ENCODE measurements around the gene SCARF2. TPM values are rescaled to one million over a fixed set of nuclear protein-coding genes. Genes with fewer than 3 reads are reported as not detected.

SCARF2 gene
- total RNA-seq, 1 experiment from 2014 or later, result 10.8 TPM

GRCh38 chr22:20438678-20439492 lies 1.3 kb upstream of the SCARF2 start:
- Histone ChIP-seq H3K56ac (ENCODE audit: insufficient read length, low read depth, low read length) (no peak overlapping the region), H3K14ac (ENCODE audit: insufficient read depth, low read length) (no peak overlapping the region), H3K4ac (ENCODE audit: low read depth, low read length) (no peak overlapping the region), H3K9ac (ENCODE audit: extremely low read depth, insufficient read length, low read length) (no peak overlapping the region), H3K4me1 (ENCODE audit: insufficient read depth, low read length) (0 out of 2 replicates have a peak, but pooled peaks cover 2% of the 10 kb centered on the region), H3K79me2 (ENCODE audit: insufficient read depth, low read length) (no peaks in the 10 kb centered on the region), H2BK120ac (ENCODE audit: low read depth, low read length, poor library complexity, severe bottlenecking) (no peak overlapping the region), H2BK5ac (ENCODE audit: insufficient read length, low read length) (no peak overlapping the region), H4K91ac (ENCODE audit: insufficient read length, low read depth, low read length) (no peak overlapping the region), H2AFZ (ENCODE audit: low read length) (no peak overlapping the region), H3K23me2 (ENCODE audit: insufficient read length, low read depth, low read length, poor library complexity, severe bottlenecking) (peaks cover 17% of the 10 kb centered on the region), H2BK20ac (ENCODE audit: low read depth, low read length, poor library complexity, severe bottlenecking) (no peak overlapping the region), H3T11ph (ENCODE audit: low read length) (no peak overlapping the region), H3K23ac (ENCODE audit: insufficient read length, low read depth, low read length) (no peak overlapping the region), H3K4me2 (ENCODE audit: insufficient read depth, insufficient read length, low read length) (peak overlapping the region; percentile 52), H3K18ac (ENCODE audit: insufficient read length, low read depth, low read length) (no peak overlapping the region), H2BK12ac (ENCODE audit: insufficient read length, low read depth, low read length) (no peak overlapping the region), H4K20me1 (ENCODE audit: control insufficient read depth, insufficient read depth, insufficient read length) (no peaks in the 10 kb centered on the region), H4K5ac (ENCODE audit: insufficient read length, low read depth, low read length) (no peak overlapping the region), H2AK5ac (ENCODE audit: insufficient read length, low read length) (no peak overlapping the region), H3K27ac (ENCODE audit: insufficient read length, low read depth, low read length) (no peak overlapping the region), H4K8ac (replicated peaks; ENCODE audit: insufficient read length, low read depth, low read length) (no peak overlapping the region), H3K9me3 (ENCODE audit: control insufficient read depth, low read depth, low read length) (no peaks in the 10 kb centered on the region), H2BK15ac (ENCODE audit: low read depth, low read length) (no peak overlapping the region), H3K79me1 (ENCODE audit: insufficient read depth, low read depth, low read length, poor library complexity, severe bottlenecking) (no peaks in the 10 kb centered on the region), H3K27me3 (ENCODE audit: insufficient read depth, low read length) (peaks cover 10% of the 10 kb centered on the region; the same call in 1 of the 2 replicates)
- H3K27me3 Mint-ChIP-seq (ENCODE audit: low read depth), result peaks cover 56% of the 10 kb centered on the region
- H3K4me1 Mint-ChIP-seq, result peaks cover 18 to 22% of the 10 kb centered on the region in 2 experiments
- peaks cover 0 to 9% (median 2%) of the 10 kb centered on the region in 3 experiments; a peak in 4 of 7 replicates for H3K36me3 Mint-ChIP-seq (ENCODE audit: insufficient read depth in 1 of 3, low read depth in 3 of 3)
- peak overlapping the region; percentile 55 to 80 for H3K4me3 Mint-ChIP-seq
- no CpG with 5 or more reads among the region's 13 CpGs for WGBS (ENCODE audit: extremely low coverage, insufficient read length, low lambda C conversion rate)
- peak; percentile 49 for TF ChIP-seq CTCF (conservative IDR thresholded peaks at IDR 0.05)
- DNase-seq, result peak; percentile 57
- no peak overlapping the region for H3K27ac Mint-ChIP-seq
- no peaks in the 10 kb centered on the region for H3K9me3 Mint-ChIP-seq
